ENCODE results near the gene WASF3. TPM values are rescaled to one million over a fixed set of nuclear protein-coding genes. Genes with fewer than 3 reads are reported as not detected.
"Not testable (repeated sequence)": the region's sequence is repeated elsewhere in the genome, so short reads cannot be mapped to it uniquely, and the experiment has no call there.

Gene WASF3
- total and polyA plus RNA-seq, 3 donors from 2014 or later: 27.3 to 36.2 (median 30.8) TPM

DNA sequence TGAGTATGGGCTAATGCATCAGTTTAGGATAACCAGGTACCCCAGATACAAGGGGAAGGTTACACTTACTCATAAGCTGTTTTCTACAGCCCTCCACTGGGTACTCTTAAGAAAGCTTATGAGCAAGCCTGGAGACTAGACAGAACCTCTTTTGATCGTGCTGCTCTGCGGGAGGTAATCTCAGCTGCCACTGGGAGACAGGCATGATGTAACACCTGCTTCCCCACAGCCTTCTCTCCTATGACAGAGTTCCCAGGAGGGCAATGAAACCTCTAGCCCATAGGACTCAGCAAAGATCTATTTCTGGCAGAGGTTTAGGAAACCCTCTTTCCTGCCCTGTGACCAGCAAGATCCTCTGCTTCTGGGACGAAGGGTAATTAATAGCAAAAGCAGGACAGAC is 65.6 kb downstream of the WASF3 start:
- intact Hi-C loops (cut with DNase I; ENCODE audit: low total_unique reads): no loop called here
- H3K27me3 ChIP-seq: no peaks in the 10 kb centered on the region
- no peaks in the 10 kb centered on the region for H3K4me1 ChIP-seq
- H3K9me3 ChIP-seq: no peaks in the 10 kb centered on the region
- no peak overlapping the region for H3K4me3 ChIP-seq
- 72 to 80% methylated on average over 3 of the region's 3 CpGs for WGBS, 2 donors
- no peaks in the 10 kb centered on the region for H3K36me3 ChIP-seq (ENCODE audit: low read depth, missing control alignments)
- TF ChIP-seq POLR2A (IDR thresholded peaks at IDR 0.05) (no peak), CTCF (IDR thresholded peaks at IDR 0.05) (no peak)
- no peak overlapping the region for H3K27ac ChIP-seq
- no peak for DNase-seq

DNA sequence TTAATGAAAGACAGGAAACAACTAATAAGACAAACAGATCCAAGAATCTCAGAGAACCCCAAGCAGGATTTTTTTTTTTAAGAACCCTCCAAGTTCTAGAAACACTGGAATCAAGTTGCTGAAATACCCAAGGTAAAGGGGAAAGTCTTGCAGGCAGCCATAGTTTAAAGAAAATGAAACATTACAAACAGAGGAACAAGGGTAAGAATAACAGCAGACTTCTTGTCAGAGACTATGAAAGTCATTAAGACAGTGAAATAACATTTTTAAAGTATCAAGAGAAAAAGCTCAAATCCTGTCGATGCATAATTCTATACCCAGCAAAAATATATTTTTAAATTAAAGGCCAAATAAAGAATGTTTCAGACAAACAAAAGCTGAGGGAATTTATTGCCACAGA is 67.1 kb downstream of the WASF3 start:
- H3K27ac ChIP-seq: no peak overlapping the region

DNA sequence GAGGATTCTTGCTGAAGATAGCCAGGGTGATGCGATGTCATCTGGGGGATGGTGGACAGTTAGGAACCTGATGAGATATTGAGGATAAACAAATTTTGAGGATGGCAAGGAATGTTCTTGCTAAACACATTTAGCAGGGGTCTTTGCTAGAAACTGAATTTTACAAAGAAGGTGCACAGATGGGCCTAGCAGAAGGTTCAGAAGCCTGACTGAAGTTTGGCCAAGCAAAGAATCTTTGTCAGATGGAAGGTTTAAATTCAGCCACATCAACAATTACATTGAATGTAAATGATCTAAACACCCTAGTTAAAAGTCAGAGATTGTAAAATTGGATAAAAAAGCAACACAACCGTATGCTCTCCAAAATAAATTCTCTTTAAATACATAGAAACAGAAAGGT is 68.8 kb downstream of the WASF3 start:
- Histone ChIP-seq H3K36me3 (ENCODE audit: low read depth, missing control alignments) (no peaks in the 10 kb centered on the region), H3K27me3 (no peaks in the 10 kb centered on the region), H3K9me3 (no peaks in the 10 kb centered on the region), H3K4me1 (no peaks in the 10 kb centered on the region), H3K4me3 (no peak overlapping the region), H3K27ac (no peak overlapping the region)
- DNase-seq: no peak
- 98% methylated on average over 2 of the region's 2 CpGs for WGBS, 2 donors
- TF ChIP-seq CTCF (IDR thresholded peaks at IDR 0.05) (no peak), POLR2A (IDR thresholded peaks at IDR 0.05) (no peak)
- intact Hi-C loops (cut with DNase I; ENCODE audit: low total_unique reads): no loop called here

More for the DNA sequence above, 67.1 kb downstream of the WASF3 start:
- H3K36me3 ChIP-seq (ENCODE audit: low read depth, missing control alignments): no peaks in the 10 kb centered on the region
- intact Hi-C loops (cut with DNase I; ENCODE audit: low total_unique reads): no loop called here
- no peak for DNase-seq
- no peak for TF ChIP-seq CTCF (IDR thresholded peaks at IDR 0.05)
- no peak for TF ChIP-seq POLR2A (IDR thresholded peaks at IDR 0.05)
- no peaks in the 10 kb centered on the region for H3K4me1 ChIP-seq
- WGBS, 2 donors: 90 to 97% methylated on average over 1 of the region's 1 CpG
- no peaks in the 10 kb centered on the region for H3K27me3 ChIP-seq
- H3K4me3 ChIP-seq: no peak overlapping the region
- no peaks in the 10 kb centered on the region for H3K9me3 ChIP-seq

- Histone ChIP-seq H3K4me3 (no peak overlapping the region), H3K27me3 (no peaks in the 10 kb centered on the region), H3K27ac (no peak overlapping the region), H3K36me3 (ENCODE audit: low read depth, missing control alignments) (no peaks in the 10 kb centered on the region), H3K9me3 (no peaks in the 10 kb centered on the region), H3K4me1 (no peaks in the 10 kb centered on the region)
- TF ChIP-seq CTCF (IDR thresholded peaks at IDR 0.05) (no peak), POLR2A (IDR thresholded peaks at IDR 0.05) (no peak)
- intact Hi-C loops (cut with DNase I; ENCODE audit: low total_unique reads): no loop called here
- 87 to 94% methylated on average over 3 to 8 of the region's 8 CpGs for WGBS, 2 donors
- DNase-seq: peak; percentile 32
Observed at GRCh38 chr13:26628706-26629105, 71.2 kb downstream of the WASF3 start.

DNA sequence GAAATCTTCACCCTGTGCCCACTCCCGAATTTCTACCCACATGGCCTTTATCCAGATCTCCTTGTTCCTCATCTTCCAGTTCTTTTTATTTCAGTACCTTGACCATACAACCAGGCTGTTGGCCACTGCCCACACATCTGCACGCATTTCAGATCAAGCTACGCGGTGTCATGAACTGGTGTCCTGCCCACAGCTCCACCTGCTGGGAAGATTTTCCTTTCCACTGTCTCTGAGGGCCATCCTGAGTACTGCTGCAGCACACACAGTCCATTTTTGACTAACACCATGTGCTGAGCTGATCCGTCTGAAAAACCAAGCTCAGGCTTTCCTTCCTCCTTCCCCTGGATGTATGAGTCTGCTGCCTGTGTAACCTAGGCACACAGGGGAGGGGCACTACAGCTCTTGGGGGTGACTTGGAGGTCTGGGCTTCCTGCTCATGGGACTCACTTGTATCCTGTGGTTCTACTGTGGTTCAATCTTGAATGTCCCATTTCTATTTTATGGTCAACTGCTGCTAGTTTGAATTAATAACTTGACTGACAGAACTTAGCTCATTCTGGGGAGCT is 71.9 kb downstream of the WASF3 start:
- Histone ChIP-seq H3K36me3 (ENCODE audit: low read depth, missing control alignments) (no peaks in the 10 kb centered on the region), H3K27me3 (no peaks in the 10 kb centered on the region), H3K9me3 (no peaks in the 10 kb centered on the region), H3K27ac (no peak overlapping the region), H3K4me3 (no peak overlapping the region), H3K4me1 (no peaks in the 10 kb centered on the region)
- peak; percentile 64 for DNase-seq
- WGBS, 2 donors: 66 to 81% methylated on average over 5 of the region's 5 CpGs
- intact Hi-C loops (cut with DNase I; ENCODE audit: low total_unique reads): no loop called here
- peak in 1 of 3 experiments; percentile 10 for TF ChIP-seq CTCF (IDR thresholded peaks at IDR 0.05)
- TF ChIP-seq POLR2A (IDR thresholded peaks at IDR 0.05): no peak

GRCh38 chr13:26635634-26636033 is 78.2 kb downstream of the WASF3 start:
- H3K4me3 ChIP-seq; H3K4me1 ChIP-seq; H3K27ac ChIP-seq; H3K27me3 ChIP-seq; H3K9me3 ChIP-seq; H3K36me3 ChIP-seq (ENCODE audit: low read depth, missing control alignments); DNase-seq; intact Hi-C loops (cut with DNase I; ENCODE audit: low total_unique reads): not testable (repeated sequence)
- WGBS, 2 donors: 95 to 97% methylated on average over 2 to 6 of the region's 6 CpGs

- DNase-seq; H3K27ac ChIP-seq; intact Hi-C loops (cut with DNase I; ENCODE audit: low total_unique reads); H3K9me3 ChIP-seq; H3K36me3 ChIP-seq (ENCODE audit: low read depth, missing control alignments); H3K4me1 ChIP-seq; H3K4me3 ChIP-seq; H3K27me3 ChIP-seq: not testable (repeated sequence)
- WGBS, 2 donors: 82 to 85% methylated on average over 5 to 8 of the region's 8 CpGs
Observed at GRCh38 chr13:26636073-26636472, 78.6 kb downstream of the WASF3 start.
